Measurements from ENCODE around the gene MORC2.

DNA sequence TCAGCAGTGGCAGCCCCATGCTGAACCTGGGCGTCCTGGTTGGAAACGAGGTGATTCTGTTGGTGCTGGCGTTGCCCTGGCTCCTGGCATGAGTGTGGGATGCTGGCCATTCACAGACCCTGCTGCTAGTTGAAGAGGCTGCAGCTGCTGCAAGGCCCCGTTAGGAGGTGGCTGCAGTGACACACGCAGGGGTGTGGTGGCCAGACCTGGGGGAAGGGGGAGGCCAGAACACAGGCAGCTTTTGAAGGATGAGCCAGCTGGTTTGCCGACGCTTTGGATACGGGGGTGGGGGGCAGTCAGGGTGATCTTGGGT is 77.2 kb downstream of the MORC2 start:
- TF ChIP-seq, protein P1, sequence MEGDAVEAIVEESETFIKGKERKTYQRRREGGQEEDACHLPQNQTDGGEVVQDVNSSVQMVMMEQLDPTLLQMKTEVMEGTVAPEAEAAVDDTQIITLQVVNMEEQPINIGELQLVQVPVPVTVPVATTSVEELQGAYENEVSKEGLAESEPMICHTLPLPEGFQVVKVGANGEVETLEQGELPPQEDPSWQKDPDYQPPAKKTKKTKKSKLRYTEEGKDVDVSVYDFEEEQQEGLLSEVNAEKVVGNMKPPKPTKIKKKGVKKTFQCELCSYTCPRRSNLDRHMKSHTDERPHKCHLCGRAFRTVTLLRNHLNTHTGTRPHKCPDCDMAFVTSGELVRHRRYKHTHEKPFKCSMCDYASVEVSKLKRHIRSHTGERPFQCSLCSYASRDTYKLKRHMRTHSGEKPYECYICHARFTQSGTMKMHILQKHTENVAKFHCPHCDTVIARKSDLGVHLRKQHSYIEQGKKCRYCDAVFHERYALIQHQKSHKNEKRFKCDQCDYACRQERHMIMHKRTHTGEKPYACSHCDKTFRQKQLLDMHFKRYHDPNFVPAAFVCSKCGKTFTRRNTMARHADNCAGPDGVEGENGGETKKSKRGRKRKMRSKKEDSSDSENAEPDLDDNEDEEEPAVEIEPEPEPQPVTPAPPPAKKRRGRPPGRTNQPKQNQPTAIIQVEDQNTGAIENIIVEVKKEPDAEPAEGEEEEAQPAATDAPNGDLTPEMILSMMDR (IDR thresholded peaks at IDR 0.05; ENCODE audit: low read length), result no peak
- no peak for TF ChIP-seq EZH2 (IDR thresholded peaks at IDR 0.05; ENCODE audit: borderline replicate concordance, low read length)

Data from OCI-LY1 (cell line).